ENCODE data around the gene WSB1. TPM values are rescaled to one million over a fixed set of nuclear protein-coding genes. Genes with fewer than 3 reads are reported as not detected.

The WSB1 gene
- total and polyA plus RNA-seq, 9 of the 15 experiments (the other 6 are each of a cell fraction or from before 2014, with no cell fraction given): 22.8 to 229 (median 81.1) TPM

DNA sequence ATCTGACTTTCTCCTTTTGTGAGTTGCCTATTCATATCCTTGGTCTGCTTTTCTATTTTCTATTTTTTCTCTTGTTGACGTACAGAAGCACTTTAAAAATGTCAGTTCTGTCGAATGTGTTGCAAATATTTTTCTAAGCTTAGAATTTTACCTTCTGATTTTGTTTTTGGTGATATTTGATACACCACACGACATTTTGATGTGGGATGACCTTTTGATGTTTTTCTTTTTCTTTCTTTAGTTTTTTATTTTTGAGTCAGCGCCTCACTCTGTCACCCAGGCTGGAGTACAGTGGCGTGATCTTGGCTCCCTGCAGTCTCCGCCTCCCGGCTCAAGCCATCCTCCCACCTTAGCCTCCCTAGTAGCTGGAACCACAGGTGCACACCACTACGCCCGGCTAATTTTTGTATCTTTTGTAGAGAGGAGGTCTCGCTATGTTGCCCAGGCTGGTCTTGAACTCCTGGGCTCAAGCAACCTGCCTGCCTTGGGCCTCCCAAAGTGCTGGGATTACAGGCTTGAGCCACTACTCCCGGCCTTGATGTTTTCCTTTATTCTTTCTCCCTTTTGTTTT, 39.6 kb downstream of the WSB1 start (continued):
- TF ChIP-seq E2F6 (IDR thresholded peaks at IDR 0.05; ENCODE audit: borderline replicate concordance in 1 of 2, extremely low read depth in 1 of 2, insufficient read depth in 1 of 2, insufficient read length in 1 of 2, low read depth in 1 of 2, low read length in 1 of 2, poor library complexity in 1 of 2, severe bottlenecking in 1 of 2) (no peak), ZNF57 (CRISPR knock-in tag; IDR thresholded peaks at IDR 0.05) (no peak), C11orf30 (IDR thresholded peaks at IDR 0.05; ENCODE audit: low read depth) (no peak), TEAD1 (CRISPR knock-in tag; IDR thresholded peaks at IDR 0.05) (no peak), ZBTB33 (CRISPR knock-in tag; IDR thresholded peaks at IDR 0.05) (no peak), CLOCK (CRISPR knock-in tag; IDR thresholded peaks at IDR 0.05; ENCODE audit: borderline replicate concordance) (no peak), CBFB (CRISPR knock-in tag; IDR thresholded peaks at IDR 0.05) (no peak), LARP7 (IDR thresholded peaks at IDR 0.05) (peak; percentile 55), FOXK1 (CRISPR knock-in tag; IDR thresholded peaks at IDR 0.05; ENCODE audit: borderline replicate concordance) (no peak), IRF9 (tag; IDR thresholded peaks at IDR 0.05) (no peak), ATF3 (IDR thresholded peaks at IDR 0.05) (no peak), ATF3 (CRISPR knock-in tag; conservative IDR thresholded peaks at IDR 0.05) (no peak), SIN3A (IDR thresholded peaks at IDR 0.05; ENCODE audit: borderline replicate concordance in 2 of 2, control insufficient read depth in 1 of 2, low read depth in 2 of 2, low read length in 2 of 2) (no peak), CREB5 (CRISPR knock-in tag; IDR thresholded peaks at IDR 0.05) (no peak), HDAC1 (IDR thresholded peaks at IDR 0.05) (0 out of 4 replicates have a peak, but pooled peaks of 1 of the 2 experiments have one; percentile 81)
- TF ChIP-seq, protein P1, sequence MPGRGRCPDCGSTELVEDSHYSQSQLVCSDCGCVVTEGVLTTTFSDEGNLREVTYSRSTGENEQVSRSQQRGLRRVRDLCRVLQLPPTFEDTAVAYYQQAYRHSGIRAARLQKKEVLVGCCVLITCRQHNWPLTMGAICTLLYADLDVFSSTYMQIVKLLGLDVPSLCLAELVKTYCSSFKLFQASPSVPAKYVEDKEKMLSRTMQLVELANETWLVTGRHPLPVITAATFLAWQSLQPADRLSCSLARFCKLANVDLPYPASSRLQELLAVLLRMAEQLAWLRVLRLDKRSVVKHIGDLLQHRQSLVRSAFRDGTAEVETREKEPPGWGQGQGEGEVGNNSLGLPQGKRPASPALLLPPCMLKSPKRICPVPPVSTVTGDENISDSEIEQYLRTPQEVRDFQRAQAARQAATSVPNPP (IDR thresholded peaks at IDR 0.05; ENCODE audit: borderline replicate concordance, insufficient read depth, insufficient read length): no peak
